ENCODE data around the gene ASXL1.
A peak's percentile ranks its signal among the peaks of the same experiment; 100 is the strongest.

ASXL1 gene

GRCh38 chr20:32464401-32465091 lies 106.4 kb downstream of the ASXL1 start:
- DNase-seq = peak in 3 of 51 donors; percentile 56 to 74 (median 72)

GRCh38 chr20:32465092-32465900 lies 107.2 kb downstream of the ASXL1 start:
- DNase-seq = no peak

GRCh38 chr20:32465901-32466675 lies 108.0 kb downstream of the ASXL1 start:
- peak in 46 of 51 donors; percentile 22 to 93 (median 76) for DNase-seq

- peak in 7 of 51 donors; percentile 31 to 78 (median 41) for DNase-seq
Measured at GRCh38 chr20:32466739-32467505, 108.8 kb downstream of the ASXL1 start.

- no peak for DNase-seq
Measured at GRCh38 chr20:32467506-32468312, 109.6 kb downstream of the ASXL1 start.

GRCh38 chr20:32468313-32468640 lies 110.1 kb downstream of the ASXL1 start:
- DNase-seq = no peak

GRCh38 chr20:32468860-32469259 lies 110.7 kb downstream of the ASXL1 start:
- DNase-seq = no peak

- DNase-seq = no peak
Measured at GRCh38 chr20:32470025-32470861, 112.1 kb downstream of the ASXL1 start.

GRCh38 chr20:32470940-32471339 lies 112.8 kb downstream of the ASXL1 start:
- no peak for DNase-seq

- no peak for DNase-seq
Measured at GRCh38 chr20:32472581-32473207, 114.6 kb downstream of the ASXL1 start.

GRCh38 chr20:32473231-32474008 lies 115.3 kb downstream of the ASXL1 start:
- DNase-seq = peak in 12 of 51 donors; percentile 14 to 49 (median 34)

- peak in 2 of 51 donors; percentile 14 to 43 for DNase-seq
Measured at GRCh38 chr20:32474009-32474716, 116.0 kb downstream of the ASXL1 start.

- peak in 1 of 51 donors; percentile 16 for DNase-seq
Measured at GRCh38 chr20:32474717-32474966, 116.5 kb downstream of the ASXL1 start.

- peak in 44 of 51 donors; percentile 35 to 88 (median 64) for DNase-seq
Measured at GRCh38 chr20:32474967-32475811, 117.1 kb downstream of the ASXL1 start.

- no peak for DNase-seq
Measured at GRCh38 chr20:32476684-32477593, 118.8 kb downstream of the ASXL1 start.

Measured in hypothalamus (tissue), 51 donors.